ENCODE measurements around the gene ARHGAP35.

DNA sequence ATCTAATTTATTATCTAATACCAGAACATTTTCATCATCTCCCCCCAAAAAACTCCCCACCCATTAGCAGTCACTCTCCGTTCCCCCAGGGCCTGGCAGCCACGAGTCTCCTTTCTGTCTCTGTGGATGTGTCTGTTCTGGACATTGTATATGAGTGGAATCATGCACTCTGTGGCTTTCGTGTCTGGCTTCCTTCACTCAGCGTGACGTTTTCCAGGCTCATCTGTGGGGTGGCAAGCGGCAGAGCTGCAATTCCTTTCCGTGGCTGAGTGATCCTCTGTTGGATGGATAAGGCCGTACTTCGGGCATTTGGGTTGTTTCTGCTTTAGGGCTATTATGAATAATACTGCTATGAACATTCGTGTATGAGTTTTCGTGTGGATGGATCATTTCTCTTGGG lies 13.3 kb upstream of the ARHGAP35 start:
- TF ChIP-seq, protein P1, sequence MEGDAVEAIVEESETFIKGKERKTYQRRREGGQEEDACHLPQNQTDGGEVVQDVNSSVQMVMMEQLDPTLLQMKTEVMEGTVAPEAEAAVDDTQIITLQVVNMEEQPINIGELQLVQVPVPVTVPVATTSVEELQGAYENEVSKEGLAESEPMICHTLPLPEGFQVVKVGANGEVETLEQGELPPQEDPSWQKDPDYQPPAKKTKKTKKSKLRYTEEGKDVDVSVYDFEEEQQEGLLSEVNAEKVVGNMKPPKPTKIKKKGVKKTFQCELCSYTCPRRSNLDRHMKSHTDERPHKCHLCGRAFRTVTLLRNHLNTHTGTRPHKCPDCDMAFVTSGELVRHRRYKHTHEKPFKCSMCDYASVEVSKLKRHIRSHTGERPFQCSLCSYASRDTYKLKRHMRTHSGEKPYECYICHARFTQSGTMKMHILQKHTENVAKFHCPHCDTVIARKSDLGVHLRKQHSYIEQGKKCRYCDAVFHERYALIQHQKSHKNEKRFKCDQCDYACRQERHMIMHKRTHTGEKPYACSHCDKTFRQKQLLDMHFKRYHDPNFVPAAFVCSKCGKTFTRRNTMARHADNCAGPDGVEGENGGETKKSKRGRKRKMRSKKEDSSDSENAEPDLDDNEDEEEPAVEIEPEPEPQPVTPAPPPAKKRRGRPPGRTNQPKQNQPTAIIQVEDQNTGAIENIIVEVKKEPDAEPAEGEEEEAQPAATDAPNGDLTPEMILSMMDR (IDR thresholded peaks at IDR 0.05), result no peak
- TF ChIP-seq, protein P2, sequence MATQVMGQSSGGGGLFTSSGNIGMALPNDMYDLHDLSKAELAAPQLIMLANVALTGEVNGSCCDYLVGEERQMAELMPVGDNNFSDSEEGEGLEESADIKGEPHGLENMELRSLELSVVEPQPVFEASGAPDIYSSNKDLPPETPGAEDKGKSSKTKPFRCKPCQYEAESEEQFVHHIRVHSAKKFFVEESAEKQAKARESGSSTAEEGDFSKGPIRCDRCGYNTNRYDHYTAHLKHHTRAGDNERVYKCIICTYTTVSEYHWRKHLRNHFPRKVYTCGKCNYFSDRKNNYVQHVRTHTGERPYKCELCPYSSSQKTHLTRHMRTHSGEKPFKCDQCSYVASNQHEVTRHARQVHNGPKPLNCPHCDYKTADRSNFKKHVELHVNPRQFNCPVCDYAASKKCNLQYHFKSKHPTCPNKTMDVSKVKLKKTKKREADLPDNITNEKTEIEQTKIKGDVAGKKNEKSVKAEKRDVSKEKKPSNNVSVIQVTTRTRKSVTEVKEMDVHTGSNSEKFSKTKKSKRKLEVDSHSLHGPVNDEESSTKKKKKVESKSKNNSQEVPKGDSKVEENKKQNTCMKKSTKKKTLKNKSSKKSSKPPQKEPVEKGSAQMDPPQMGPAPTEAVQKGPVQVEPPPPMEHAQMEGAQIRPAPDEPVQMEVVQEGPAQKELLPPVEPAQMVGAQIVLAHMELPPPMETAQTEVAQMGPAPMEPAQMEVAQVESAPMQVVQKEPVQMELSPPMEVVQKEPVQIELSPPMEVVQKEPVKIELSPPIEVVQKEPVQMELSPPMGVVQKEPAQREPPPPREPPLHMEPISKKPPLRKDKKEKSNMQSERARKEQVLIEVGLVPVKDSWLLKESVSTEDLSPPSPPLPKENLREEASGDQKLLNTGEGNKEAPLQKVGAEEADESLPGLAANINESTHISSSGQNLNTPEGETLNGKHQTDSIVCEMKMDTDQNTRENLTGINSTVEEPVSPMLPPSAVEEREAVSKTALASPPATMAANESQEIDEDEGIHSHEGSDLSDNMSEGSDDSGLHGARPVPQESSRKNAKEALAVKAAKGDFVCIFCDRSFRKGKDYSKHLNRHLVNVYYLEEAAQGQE (IDR thresholded peaks at IDR 0.05; ENCODE audit: low read depth, low read length), result no peak
- TF ChIP-seq NFIC (IDR thresholded peaks at IDR 0.05; ENCODE audit: borderline replicate concordance) (no peak), FOXM1 (IDR thresholded peaks at IDR 0.05; ENCODE audit: low read depth) (no peak), POLR2AphosphoS5 (IDR thresholded peaks at IDR 0.05; ENCODE audit: low read depth, low read length) (no peak), NRF1 (IDR thresholded peaks at IDR 0.05; ENCODE audit: low read depth, low read length) (no peak), SMC3 (IDR thresholded peaks at IDR 0.05; ENCODE audit: low read depth, low read length) (no peak), TAF1 (IDR thresholded peaks at IDR 0.05; ENCODE audit: borderline replicate concordance, low read depth, low read length) (no peak), RCOR1 (IDR thresholded peaks at IDR 0.05; ENCODE audit: low read length) (no peak), GATA2 (CRISPR knock-in tag; IDR thresholded peaks at IDR 0.05) (no peak; the same call in 1 of the 2 replicates)
- TF ChIP-seq, protein P3, sequence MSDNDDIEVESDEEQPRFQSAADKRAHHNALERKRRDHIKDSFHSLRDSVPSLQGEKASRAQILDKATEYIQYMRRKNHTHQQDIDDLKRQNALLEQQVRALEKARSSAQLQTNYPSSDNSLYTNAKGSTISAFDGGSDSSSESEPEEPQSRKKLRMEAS (IDR thresholded peaks at IDR 0.05; ENCODE audit: low read depth), result no peak
- TF ChIP-seq, protein P4, sequence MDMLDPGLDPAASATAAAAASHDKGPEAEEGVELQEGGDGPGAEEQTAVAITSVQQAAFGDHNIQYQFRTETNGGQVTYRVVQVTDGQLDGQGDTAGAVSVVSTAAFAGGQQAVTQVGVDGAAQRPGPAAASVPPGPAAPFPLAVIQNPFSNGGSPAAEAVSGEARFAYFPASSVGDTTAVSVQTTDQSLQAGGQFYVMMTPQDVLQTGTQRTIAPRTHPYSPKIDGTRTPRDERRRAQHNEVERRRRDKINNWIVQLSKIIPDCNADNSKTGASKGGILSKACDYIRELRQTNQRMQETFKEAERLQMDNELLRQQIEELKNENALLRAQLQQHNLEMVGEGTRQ (IDR thresholded peaks at IDR 0.05; ENCODE audit: borderline replicate concordance, low read depth, low read length), result no peak
